ENCODE results near the gene NOX1.

DNA sequence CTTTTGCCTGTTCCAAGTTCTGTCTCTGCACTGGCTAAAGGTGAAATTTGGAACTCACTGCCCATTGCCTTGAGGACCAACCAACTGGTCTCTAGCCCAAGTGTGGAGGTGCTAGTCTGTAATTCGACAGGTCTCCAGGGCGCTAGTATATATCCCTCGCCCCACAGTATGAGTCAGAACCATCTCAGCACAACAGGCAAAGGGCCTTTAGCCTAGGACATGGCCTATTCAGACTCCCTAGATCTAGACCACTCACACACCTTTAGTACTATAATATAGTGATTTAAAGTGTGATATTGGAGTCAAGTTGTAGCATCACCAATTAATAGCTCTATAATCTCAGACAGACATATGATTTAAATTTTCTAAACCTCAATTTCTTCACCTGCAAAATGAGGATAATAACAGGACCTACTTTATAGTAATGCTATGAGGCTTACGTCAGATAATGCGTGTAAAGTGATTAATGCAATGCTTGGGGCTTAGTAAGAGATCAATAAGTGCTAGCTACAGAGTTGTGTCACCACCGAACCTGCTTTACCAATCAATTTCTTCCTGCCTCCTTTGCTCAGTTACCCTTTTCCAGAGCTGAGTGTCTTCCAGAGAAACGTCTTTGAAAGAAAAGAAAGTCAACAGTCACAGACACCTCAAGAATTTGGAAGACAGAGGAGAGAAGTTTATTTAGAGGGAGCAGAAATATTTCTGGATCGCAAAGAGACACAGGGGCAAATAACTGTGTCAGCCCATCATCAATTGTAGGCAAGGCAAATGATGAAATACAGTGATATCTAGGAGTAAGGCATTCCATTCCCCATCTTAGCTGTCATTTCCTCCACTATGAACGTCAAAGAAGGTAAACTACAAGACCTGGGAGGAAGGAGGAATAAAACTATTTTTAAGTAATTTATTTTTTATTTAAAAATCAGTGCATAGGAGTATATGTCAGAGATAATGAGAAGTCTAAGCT, 2.3 kb downstream of the NOX1 start:
- TF ChIP-seq, protein P1, sequence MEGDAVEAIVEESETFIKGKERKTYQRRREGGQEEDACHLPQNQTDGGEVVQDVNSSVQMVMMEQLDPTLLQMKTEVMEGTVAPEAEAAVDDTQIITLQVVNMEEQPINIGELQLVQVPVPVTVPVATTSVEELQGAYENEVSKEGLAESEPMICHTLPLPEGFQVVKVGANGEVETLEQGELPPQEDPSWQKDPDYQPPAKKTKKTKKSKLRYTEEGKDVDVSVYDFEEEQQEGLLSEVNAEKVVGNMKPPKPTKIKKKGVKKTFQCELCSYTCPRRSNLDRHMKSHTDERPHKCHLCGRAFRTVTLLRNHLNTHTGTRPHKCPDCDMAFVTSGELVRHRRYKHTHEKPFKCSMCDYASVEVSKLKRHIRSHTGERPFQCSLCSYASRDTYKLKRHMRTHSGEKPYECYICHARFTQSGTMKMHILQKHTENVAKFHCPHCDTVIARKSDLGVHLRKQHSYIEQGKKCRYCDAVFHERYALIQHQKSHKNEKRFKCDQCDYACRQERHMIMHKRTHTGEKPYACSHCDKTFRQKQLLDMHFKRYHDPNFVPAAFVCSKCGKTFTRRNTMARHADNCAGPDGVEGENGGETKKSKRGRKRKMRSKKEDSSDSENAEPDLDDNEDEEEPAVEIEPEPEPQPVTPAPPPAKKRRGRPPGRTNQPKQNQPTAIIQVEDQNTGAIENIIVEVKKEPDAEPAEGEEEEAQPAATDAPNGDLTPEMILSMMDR (IDR thresholded peaks at IDR 0.05; ENCODE audit: low read depth, low read length) = no peak
- no peak for TF ChIP-seq EZH2phosphoT487 (IDR thresholded peaks at IDR 0.05; ENCODE audit: low read depth)

Data from OCI-LY3 (cell line).